ENCODE results near the gene IMPA2. TPM values are rescaled to one million over a fixed set of nuclear protein-coding genes. Genes with fewer than 3 reads are reported as not detected.

Gene IMPA2
- total RNA-seq, 4 donors from 2014 or later = 28.5 to 61.7 (median 31.6) TPM

- TF ChIP-seq POLR2A (IDR thresholded peaks at IDR 0.05) = no peak
- TF ChIP-seq, protein P1, sequence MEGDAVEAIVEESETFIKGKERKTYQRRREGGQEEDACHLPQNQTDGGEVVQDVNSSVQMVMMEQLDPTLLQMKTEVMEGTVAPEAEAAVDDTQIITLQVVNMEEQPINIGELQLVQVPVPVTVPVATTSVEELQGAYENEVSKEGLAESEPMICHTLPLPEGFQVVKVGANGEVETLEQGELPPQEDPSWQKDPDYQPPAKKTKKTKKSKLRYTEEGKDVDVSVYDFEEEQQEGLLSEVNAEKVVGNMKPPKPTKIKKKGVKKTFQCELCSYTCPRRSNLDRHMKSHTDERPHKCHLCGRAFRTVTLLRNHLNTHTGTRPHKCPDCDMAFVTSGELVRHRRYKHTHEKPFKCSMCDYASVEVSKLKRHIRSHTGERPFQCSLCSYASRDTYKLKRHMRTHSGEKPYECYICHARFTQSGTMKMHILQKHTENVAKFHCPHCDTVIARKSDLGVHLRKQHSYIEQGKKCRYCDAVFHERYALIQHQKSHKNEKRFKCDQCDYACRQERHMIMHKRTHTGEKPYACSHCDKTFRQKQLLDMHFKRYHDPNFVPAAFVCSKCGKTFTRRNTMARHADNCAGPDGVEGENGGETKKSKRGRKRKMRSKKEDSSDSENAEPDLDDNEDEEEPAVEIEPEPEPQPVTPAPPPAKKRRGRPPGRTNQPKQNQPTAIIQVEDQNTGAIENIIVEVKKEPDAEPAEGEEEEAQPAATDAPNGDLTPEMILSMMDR (IDR thresholded peaks at IDR 0.05) = no peak
- Histone ChIP-seq H3K9me3 (no peaks in the 10 kb centered on the region), H3K36me3 (no peaks in the 10 kb centered on the region), H3K4me3 (no peak overlapping the region), H3K4me1 (no peaks in the 10 kb centered on the region), H3K27me3 (no peaks in the 10 kb centered on the region), H3K27ac (no peak overlapping the region)
- no peak for DNase-seq
- intact Hi-C loops (cut with DNase I; ENCODE audit: low total_unique reads) = loop anchor here (1.0 kb wide), 1 partner anchor 57 kb away; no protein-coding TSS in a partner anchor
These were observed 13.6 kb downstream of the IMPA2 start for GRCh38 chr18:11994703-11995444.

GRCh38 chr18:11995445-11996189 lies 14.3 kb downstream of the IMPA2 start:
- intact Hi-C loops (cut with DNase I; ENCODE audit: low total_unique reads) = loop anchor here (1.0 kb wide), 1 partner anchor 57 kb away; no protein-coding TSS in a partner anchor
- H3K36me3 ChIP-seq = no peaks in the 10 kb centered on the region
- no peaks in the 10 kb centered on the region for H3K4me1 ChIP-seq
- peak; percentile 68 to 74 for DNase-seq
- H3K27me3 ChIP-seq = no peaks in the 10 kb centered on the region
- no peak overlapping the region for H3K4me3 ChIP-seq
- no peaks in the 10 kb centered on the region for H3K9me3 ChIP-seq
- peak overlapping the region in 1 of 2 donors; percentile 10 for H3K27ac ChIP-seq
- TF ChIP-seq POLR2A (IDR thresholded peaks at IDR 0.05) = no peak
- TF ChIP-seq, protein P1 (IDR thresholded peaks at IDR 0.05) = peak; percentile 65 to 79 (median 76)

DNA sequence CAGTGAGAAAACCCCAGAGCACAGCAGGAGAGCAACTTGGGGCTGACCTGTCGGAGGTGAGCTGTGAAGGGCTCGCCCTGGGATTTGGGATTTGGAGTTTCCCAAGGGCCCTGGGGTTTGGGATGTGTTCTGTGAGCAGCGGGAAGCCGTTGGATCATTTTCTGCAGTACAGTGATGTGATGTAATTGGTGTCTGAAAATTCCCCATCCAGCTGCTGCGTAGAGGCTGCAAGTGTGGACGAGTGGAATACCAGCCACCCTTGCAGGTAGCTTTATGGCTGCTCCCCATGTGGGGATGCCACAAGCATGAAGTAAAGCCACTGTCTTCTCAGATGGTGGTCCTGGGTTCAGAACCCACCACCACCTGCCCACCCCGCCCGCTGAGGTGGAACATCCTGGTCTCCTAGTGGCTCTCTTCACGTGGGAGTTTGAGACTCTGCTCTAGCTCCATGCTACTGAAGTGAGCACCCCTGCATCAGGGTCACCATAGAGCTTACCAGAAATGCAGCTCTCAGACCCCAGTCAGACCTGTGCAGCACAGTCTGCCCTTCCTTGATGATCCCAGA lies 15.0 kb downstream of the IMPA2 start:
- no peak for TF ChIP-seq POLR2A (IDR thresholded peaks at IDR 0.05)
- TF ChIP-seq, protein P1 (IDR thresholded peaks at IDR 0.05) = no peak
- Histone ChIP-seq H3K36me3 (no peaks in the 10 kb centered on the region), H3K4me3 (no peak overlapping the region), H3K4me1 (no peaks in the 10 kb centered on the region), H3K27me3 (no peaks in the 10 kb centered on the region), H3K27ac (no peak overlapping the region), H3K9me3 (no peaks in the 10 kb centered on the region)
- DNase-seq = no peak
- intact Hi-C loops (cut with DNase I; ENCODE audit: low total_unique reads) = no loop called here

DNA sequence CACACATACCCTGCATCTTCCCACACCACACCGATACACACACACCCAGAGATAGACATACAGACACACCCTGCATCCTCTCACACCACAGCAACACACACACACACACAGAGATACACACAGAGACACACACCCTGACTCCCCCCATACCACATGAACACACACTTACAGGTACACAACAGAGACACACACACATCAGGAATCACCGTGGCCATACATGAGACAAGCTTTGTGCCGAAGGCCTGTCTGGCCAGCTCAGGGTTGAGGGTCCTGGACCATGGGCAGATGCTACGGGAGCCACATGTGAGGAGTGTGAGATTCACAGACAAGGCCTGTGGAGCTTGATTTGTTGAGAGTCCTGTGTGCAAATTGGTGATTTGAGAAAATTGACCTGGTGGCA lies 15.6 kb downstream of the IMPA2 start:
- H3K9me3 ChIP-seq = no peaks in the 10 kb centered on the region
- DNase-seq = no peak
- no peaks in the 10 kb centered on the region for H3K4me1 ChIP-seq
- intact Hi-C loops (cut with DNase I; ENCODE audit: low total_unique reads) = no loop called here
- H3K4me3 ChIP-seq = no peak overlapping the region
- H3K27ac ChIP-seq = no peak overlapping the region
- no peaks in the 10 kb centered on the region for H3K27me3 ChIP-seq
- H3K36me3 ChIP-seq = no peaks in the 10 kb centered on the region
- TF ChIP-seq POLR2A (IDR thresholded peaks at IDR 0.05) = no peak
- TF ChIP-seq, protein P1 (IDR thresholded peaks at IDR 0.05) = no peak

DNA sequence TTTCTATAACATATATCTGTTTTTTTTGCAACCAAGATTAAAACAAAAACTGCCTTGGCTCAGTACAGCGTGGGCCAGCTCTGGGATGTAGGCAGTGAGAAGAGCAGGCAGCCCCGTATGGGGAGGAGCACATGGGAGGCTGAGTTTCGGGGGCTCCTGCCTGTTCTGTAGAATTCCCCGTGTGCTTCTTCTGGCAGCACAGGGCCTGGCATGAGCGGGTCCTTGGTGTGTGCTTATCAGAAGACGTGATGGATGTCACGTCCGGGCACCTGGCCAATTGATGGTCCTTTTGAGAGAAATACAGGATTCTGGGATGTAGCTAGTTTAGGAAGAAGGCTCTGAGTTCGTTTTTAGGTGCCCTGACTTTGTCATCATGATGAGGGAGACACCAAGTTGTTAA lies 16.2 kb downstream of the IMPA2 start:
- Histone ChIP-seq H3K36me3 (no peaks in the 10 kb centered on the region), H3K9me3 (no peaks in the 10 kb centered on the region), H3K27me3 (no peaks in the 10 kb centered on the region), H3K4me3 (no peak overlapping the region), H3K27ac (peak overlapping the region in 1 of 2 donors; percentile 21), H3K4me1 (no peaks in the 10 kb centered on the region)
- TF ChIP-seq, protein P1 (IDR thresholded peaks at IDR 0.05) = no peak
- no peak for TF ChIP-seq POLR2A (IDR thresholded peaks at IDR 0.05)
- DNase-seq = no peak
- intact Hi-C loops (cut with DNase I; ENCODE audit: low total_unique reads) = no loop called here

All from uterus (tissue), 4 donors.